GM12865 (cell line): ENCODE data around the gene DDX25.
A peak's percentile ranks its signal among the peaks of the same experiment; 100 is the strongest.

Source experiments
- DNase-seq: peaks from one replicate; pipeline ENCODE4 v3.0.0; 2010; ENCODE audit warnings: low read depth
- H3K4me3 ChIP-seq: 2 replicates; pipeline ENCODE4 v1.5.1; 2011; ENCODE audit warnings: mild to moderate bottlenecking, low read depth, low read length, control low read depth
- TF ChIP-seq, protein P1 (sequence below): IDR thresholded peaks from 2 replicates; pipeline ENCODE4 v1.5.1; 2011; ENCODE audit warnings: low read length, control low read depth, low read depth, inconsistent platforms; ENCODE audit not compliant: insufficient read depth; ENCODE audit errors: missing control alignments

DDX25 gene

GRCh38 chr11:125874556-125875124 lies 29.7 kb upstream of the DDX25 start:
- peak; percentile 69 for DNase-seq
- TF ChIP-seq, protein P1, sequence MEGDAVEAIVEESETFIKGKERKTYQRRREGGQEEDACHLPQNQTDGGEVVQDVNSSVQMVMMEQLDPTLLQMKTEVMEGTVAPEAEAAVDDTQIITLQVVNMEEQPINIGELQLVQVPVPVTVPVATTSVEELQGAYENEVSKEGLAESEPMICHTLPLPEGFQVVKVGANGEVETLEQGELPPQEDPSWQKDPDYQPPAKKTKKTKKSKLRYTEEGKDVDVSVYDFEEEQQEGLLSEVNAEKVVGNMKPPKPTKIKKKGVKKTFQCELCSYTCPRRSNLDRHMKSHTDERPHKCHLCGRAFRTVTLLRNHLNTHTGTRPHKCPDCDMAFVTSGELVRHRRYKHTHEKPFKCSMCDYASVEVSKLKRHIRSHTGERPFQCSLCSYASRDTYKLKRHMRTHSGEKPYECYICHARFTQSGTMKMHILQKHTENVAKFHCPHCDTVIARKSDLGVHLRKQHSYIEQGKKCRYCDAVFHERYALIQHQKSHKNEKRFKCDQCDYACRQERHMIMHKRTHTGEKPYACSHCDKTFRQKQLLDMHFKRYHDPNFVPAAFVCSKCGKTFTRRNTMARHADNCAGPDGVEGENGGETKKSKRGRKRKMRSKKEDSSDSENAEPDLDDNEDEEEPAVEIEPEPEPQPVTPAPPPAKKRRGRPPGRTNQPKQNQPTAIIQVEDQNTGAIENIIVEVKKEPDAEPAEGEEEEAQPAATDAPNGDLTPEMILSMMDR, result peak; percentile 85
- no peak overlapping the region for H3K4me3 ChIP-seq

DNA sequence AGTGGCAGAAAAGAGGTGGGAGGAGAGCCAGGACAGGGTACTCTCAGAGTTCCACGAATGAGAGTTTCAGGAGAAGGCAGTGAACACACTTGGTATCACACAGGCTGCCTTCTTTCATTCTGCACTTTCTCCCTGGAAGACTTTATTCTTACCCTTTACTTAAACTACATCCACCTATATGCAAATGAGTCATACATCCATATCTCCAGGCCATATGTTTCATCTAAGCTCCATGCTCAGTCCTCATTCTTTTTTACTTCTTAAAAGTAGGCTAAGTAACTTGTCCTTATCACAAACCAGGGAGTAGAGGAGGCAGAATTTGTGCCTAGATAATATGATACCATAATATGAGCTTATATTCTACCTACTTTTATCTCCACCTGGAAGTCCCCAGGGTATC lies 23.0 kb upstream of the DDX25 start:
- TF ChIP-seq, protein P1, result no peak
- DNase-seq, result no peak

DNA sequence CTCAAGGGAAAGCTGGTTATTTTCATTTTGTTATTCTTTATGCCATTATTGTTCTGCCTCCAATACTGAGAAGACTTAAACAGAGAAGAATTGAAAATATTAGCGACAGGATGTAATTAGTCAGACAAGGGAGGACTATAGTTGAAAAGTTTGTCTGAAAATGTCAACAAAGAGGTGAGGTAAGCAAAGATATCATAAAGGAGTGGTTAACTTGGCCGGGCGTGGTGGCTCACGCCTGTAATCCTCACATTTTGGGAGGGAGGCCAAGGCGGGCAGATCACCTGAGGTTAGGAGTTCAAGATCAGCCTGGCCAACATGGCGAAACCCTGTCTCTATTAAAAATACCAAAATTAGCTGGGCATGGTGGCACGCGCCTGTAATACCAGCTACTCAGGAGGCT lies 20.9 kb upstream of the DDX25 start:
- TF ChIP-seq, protein P1, result no peak
- no peak overlapping the region for H3K4me3 ChIP-seq
- no peak for DNase-seq

More for the DNA sequence above, 23.0 kb upstream of the DDX25 start:
- H3K4me3 ChIP-seq, result no peak overlapping the region

- TF ChIP-seq, protein P1, result no peak
- DNase-seq, result peak; percentile 88
- peak overlapping the region; percentile 67 for H3K4me3 ChIP-seq
These were observed 17.3 kb upstream of the DDX25 start for GRCh38 chr11:125886997-125887372.

DNA sequence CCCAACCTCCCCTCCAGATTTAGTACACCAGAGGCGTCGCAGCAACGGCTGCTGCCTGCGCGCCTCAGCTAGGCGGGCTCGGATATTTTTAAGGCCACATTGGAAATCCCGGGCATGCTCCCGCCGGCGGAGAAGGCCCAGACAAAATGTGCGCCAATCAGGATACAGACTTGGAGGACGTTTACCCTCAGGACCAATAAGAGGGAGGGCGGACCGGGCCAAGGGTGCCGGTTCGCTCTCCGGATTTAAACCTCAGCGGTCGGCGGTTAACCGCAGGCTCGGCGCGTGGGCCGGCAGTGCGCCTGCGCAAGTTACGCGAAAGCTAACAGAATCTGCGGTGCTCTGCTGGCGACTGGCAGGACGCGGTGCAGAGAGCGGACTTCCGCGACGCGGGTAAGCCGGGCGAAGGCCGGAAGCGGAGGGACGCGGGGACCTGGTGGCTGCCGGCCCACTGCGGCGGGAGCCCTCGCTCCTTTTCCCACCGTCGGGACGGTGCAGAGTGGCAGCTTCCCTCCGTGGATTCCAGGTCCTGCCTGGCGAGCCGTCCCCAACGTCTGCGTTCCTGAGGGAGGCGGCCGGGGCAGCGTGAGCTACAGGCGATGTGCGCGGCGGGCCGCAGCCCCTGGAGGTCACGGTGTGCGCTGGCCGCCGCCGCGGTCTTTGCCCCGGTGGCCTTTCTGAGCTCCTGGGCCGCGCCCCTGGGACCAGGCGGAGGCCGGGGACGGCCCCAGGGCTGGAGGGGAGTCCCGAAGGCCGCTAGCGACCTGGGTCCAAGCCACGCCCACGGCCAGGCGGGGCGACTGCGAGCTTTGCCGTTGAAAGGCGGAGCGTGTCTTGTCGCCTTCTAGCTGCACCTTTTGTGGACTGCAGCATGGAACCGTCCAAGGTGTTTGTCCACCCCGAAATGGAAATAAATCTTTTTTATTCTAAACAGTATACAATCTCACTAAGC lies 16.7 kb upstream of the DDX25 start, which contains the start of gene HYLS1:
TSS of gene HYLS1 (plus strand) at position 296 of the 952 bp plus-strand sequence. CDS start 11,701 bp downstream, outside the sequence.
- TF ChIP-seq, protein P1, result peak; percentile 18
- DNase-seq, result peak; percentile 99
- peak within 1 kb of the TSS; percentile 67 for H3K4me3 ChIP-seq

GRCh38 chr11:125890447-125891100 lies 13.7 kb upstream of the DDX25 start:
- TF ChIP-seq, protein P1, result no peak
- DNase-seq, result no peak
- H3K4me3 ChIP-seq, result no peak overlapping the region
